ENCODE measurements around the gene MTHFD1L.

- TF ChIP-seq, protein P1, sequence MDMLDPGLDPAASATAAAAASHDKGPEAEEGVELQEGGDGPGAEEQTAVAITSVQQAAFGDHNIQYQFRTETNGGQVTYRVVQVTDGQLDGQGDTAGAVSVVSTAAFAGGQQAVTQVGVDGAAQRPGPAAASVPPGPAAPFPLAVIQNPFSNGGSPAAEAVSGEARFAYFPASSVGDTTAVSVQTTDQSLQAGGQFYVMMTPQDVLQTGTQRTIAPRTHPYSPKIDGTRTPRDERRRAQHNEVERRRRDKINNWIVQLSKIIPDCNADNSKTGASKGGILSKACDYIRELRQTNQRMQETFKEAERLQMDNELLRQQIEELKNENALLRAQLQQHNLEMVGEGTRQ (IDR thresholded peaks at IDR 0.05; ENCODE audit: low read length), result no peak
- TF ChIP-seq EZH2 (IDR thresholded peaks at IDR 0.05; ENCODE audit: low read depth, low read length, severe bottlenecking) (no peak), POLR2AphosphoS5 (IDR thresholded peaks at IDR 0.05; ENCODE audit: low read depth, low read length) (no peak), CTCF (IDR thresholded peaks at IDR 0.05; ENCODE audit: control extremely low read depth in 1 of 3, insufficient read depth in 1 of 3, low read depth in 1 of 3, low read length in 3 of 3) (no peak), CBX8 (IDR thresholded peaks at IDR 0.05; ENCODE audit: borderline replicate concordance, low read depth, low read length) (no peak), POLR2A (IDR thresholded peaks at IDR 0.05; ENCODE audit: control extremely low read depth in 1 of 2, low read depth in 2 of 2, low read length in 2 of 2) (no peak), JUND (IDR thresholded peaks at IDR 0.05; ENCODE audit: low read length) (no peak), SIN3A (conservative IDR thresholded peaks at IDR 0.05 in 1 of 2, IDR thresholded peaks at IDR 0.05 in 1 of 2; ENCODE audit: low read depth in 1 of 2, low read length in 2 of 2) (no peak), POU5F1 (IDR thresholded peaks at IDR 0.05; ENCODE audit: low read depth, low read length) (no peak), RFX5 (IDR thresholded peaks at IDR 0.05; ENCODE audit: borderline replicate concordance, low read depth, low read length) (no peak), NANOG (IDR thresholded peaks at IDR 0.05; ENCODE audit: insufficient read depth, low read depth, low read length, poor library complexity, severe bottlenecking) (no peak)
Observed at GRCh38 chr6:150999576-150999975, 134.1 kb downstream of the MTHFD1L start.

Measured in H1 (cell line).